ENCODE results near the gene RBM19. TPM values are rescaled to one million over a fixed set of nuclear protein-coding genes. Genes with fewer than 3 reads are reported as not detected.
A peak's percentile ranks its signal among the peaks of the same experiment; 100 is the strongest.

The RBM19 gene
- total and polyA plus RNA-seq, 10 donors, result 13.6 to 46.7 (median 34.5) TPM

GRCh38 chr12:113860950-113861349 lies 105.2 kb downstream of the RBM19 start:
- intact Hi-C loops (cut with DNase I; ENCODE audit: low total_unique reads), result no loop called here
- peak overlapping the region in 1 of 8 donors; percentile 10 for H3K27ac ChIP-seq
- peaks cover 0 to 74% (median 28%) of the 10 kb centered on the region in 6 donors for H3K36me3 ChIP-seq
- no peaks in the 10 kb centered on the region for H3K27me3 ChIP-seq (replicated peaks in 1 of 7)
- 55 to 85% (median 79%) methylated on average over 7 of the region's 7 CpGs for WGBS, 5 donors
- H3K4me3 ChIP-seq, result no peak overlapping the region
- peaks cover 0 to 42% (median 12%) of the 10 kb centered on the region in 6 donors for H3K4me1 ChIP-seq
- no peak for TF ChIP-seq POLR2A (IDR thresholded peaks at IDR 0.05)
- no peak for TF ChIP-seq CTCF (IDR thresholded peaks at IDR 0.05 in 8 of 11, conservative IDR thresholded peaks at IDR 0.05 in 3 of 11)
- no peak for TF ChIP-seq POLR2AphosphoS5 (IDR thresholded peaks at IDR 0.05)
- DNase-seq, result no peak
- no peaks in the 10 kb centered on the region for H3K9me3 ChIP-seq

DNA sequence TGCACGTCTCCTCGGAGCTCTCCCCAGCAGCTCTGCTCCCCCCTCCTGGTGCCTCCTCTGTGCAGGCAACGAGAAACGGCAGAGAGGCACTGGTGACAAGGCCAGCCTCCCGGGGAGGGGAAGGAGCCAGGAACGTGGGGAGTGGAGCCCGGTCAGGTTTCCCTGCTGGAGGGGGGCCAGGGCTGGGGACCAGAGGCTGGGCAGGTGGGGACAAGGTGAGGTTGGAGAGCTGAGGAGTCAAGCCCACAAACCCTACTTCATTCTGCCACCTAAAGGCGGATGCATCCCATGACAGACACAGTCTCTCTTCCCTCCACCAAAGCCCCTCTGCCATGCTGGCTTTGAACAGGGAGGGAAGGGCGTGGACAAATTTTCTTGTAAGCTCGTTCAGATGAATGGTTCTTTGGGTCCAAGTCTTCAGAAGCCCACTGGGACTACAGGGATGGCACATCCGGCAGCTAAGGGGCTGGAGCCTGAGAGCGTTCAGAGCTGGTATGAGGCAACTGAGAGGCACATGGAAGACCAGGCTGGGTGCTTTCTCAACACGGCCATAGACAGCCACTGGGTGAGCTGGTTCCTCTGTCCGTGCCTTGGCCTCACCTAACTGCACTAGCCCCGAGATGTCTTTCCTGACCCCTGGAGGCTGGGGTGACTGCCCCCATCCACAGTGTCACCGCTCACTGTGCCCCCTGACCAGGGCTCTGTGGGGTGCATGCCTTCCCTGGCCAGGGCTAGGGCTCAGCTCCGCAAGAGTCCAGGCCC lies 105.9 kb downstream of the RBM19 start:
- intact Hi-C loops (cut with DNase I; ENCODE audit: low total_unique reads), result no loop called here

DNA sequence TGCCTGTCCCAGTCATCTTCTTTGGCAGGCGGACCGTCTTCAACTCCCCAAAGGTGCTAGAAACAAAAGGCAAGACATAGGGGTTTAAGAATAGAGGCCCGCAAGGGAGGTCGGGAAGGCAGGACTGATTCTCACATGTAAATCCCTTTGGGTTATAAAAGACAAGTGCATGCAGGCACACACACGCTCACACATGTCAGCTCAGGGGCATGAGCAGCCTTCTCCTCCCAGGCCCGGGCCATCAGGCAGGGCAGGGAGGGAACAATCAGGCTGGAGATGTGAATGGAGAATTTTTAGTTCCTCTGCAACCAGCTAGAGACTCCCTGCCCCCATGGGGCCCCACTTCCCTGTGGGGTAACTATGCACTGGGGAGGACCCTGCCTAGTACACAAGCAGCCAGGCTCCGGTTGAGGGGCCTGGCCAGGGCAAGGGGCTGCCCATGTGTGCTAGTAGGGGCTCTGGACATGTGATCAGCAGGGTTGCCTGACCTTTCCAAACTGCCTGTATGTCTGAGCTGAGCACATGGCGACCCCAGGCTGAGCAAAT lies 107.2 kb downstream of the RBM19 start:
- Histone ChIP-seq H3K9me3 (no peaks in the 10 kb centered on the region), H3K36me3 (peaks cover 0 to 82% (median 32%) of the 10 kb centered on the region in 6 donors), H3K4me1 (peaks cover 0 to 41% (median 12%) of the 10 kb centered on the region in 6 donors), H3K27me3 (replicated peaks in 1 of 7) (no peaks in the 10 kb centered on the region), H3K4me3 (no peak overlapping the region), H3K27ac (no peak overlapping the region)
- WGBS, 5 donors, result 64 to 79% (median 73%) methylated on average over 6 to 8 of the region's 8 CpGs
- no peak for TF ChIP-seq POLR2A (IDR thresholded peaks at IDR 0.05)
- no peak for TF ChIP-seq CTCF (IDR thresholded peaks at IDR 0.05 in 8 of 11, conservative IDR thresholded peaks at IDR 0.05 in 3 of 11)
- TF ChIP-seq POLR2AphosphoS5 (IDR thresholded peaks at IDR 0.05), result no peak
- no peak for DNase-seq
- intact Hi-C loops (cut with DNase I; ENCODE audit: low total_unique reads), result no loop called here

More for the DNA sequence above, 105.9 kb downstream of the RBM19 start:
- peaks cover 0 to 42% (median 12%) of the 10 kb centered on the region in 6 donors for H3K4me1 ChIP-seq
- WGBS, 5 donors, result 74 to 89% (median 78%) methylated on average over 16 to 17 of the region's 17 CpGs
- no peaks in the 10 kb centered on the region for H3K9me3 ChIP-seq
- H3K36me3 ChIP-seq, result peaks cover 0 to 74% (median 30%) of the 10 kb centered on the region in 6 donors
- TF ChIP-seq POLR2A (IDR thresholded peaks at IDR 0.05) (no peak), CTCF (IDR thresholded peaks at IDR 0.05 in 8 of 11, conservative IDR thresholded peaks at IDR 0.05 in 3 of 11) (no peak), POLR2AphosphoS5 (IDR thresholded peaks at IDR 0.05) (no peak)
- no peak for DNase-seq
- no peak overlapping the region for H3K4me3 ChIP-seq
- no peaks in the 10 kb centered on the region for H3K27me3 ChIP-seq (replicated peaks in 1 of 7)
- peak overlapping the region in 1 of 8 donors; percentile 10 for H3K27ac ChIP-seq

DNA sequence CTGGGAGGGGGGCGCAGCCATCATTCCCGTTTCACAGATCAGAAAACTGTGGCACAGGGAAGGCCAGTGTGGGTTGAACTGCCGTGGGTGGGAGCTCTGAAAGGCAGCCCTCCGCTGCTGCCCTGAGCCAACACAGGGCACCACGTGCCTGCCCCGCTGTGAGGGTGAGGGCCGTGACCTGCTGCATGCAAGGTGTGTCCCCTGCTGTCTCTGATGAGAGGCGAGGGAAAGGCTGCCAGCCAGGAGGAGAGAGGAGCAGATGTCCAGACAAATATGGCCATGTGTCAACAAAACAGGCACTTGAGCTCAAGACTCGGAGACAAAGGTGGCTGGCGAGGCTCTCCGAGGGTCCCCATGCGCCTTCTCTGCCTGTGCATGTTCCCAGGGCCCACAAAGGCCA lies 108.8 kb downstream of the RBM19 start:
- TF ChIP-seq POLR2AphosphoS5 (IDR thresholded peaks at IDR 0.05) (no peak), CTCF (IDR thresholded peaks at IDR 0.05 in 8 of 11, conservative IDR thresholded peaks at IDR 0.05 in 3 of 11) (no peak), POLR2A (IDR thresholded peaks at IDR 0.05) (no peak)
- H3K4me1 ChIP-seq, result peaks cover 0 to 26% (median 2%) of the 10 kb centered on the region in 6 donors
- no peak overlapping the region for H3K4me3 ChIP-seq
- intact Hi-C loops (cut with DNase I; ENCODE audit: low total_unique reads), result no loop called here
- H3K27ac ChIP-seq, result no peak overlapping the region
- no peaks in the 10 kb centered on the region for H3K9me3 ChIP-seq
- no peaks in the 10 kb centered on the region for H3K27me3 ChIP-seq (replicated peaks in 1 of 7)
- 92 to 97% (median 94%) methylated on average over 11 to 12 of the region's 12 CpGs for WGBS, 5 donors
- no peak for DNase-seq
- H3K36me3 ChIP-seq, result peaks cover 0 to 98% (median 35%) of the 10 kb centered on the region in 6 donors
